ENCODE data around the gene NFIB. TPM values are rescaled to one million over a fixed set of nuclear protein-coding genes. Genes with fewer than 3 reads are reported as not detected.
A peak's percentile ranks its signal among the peaks of the same experiment; 100 is the strongest.

NFIB gene
- total and polyA plus RNA-seq, 2 donors from 2014 or later, result 15.6 to 112 TPM

DNA sequence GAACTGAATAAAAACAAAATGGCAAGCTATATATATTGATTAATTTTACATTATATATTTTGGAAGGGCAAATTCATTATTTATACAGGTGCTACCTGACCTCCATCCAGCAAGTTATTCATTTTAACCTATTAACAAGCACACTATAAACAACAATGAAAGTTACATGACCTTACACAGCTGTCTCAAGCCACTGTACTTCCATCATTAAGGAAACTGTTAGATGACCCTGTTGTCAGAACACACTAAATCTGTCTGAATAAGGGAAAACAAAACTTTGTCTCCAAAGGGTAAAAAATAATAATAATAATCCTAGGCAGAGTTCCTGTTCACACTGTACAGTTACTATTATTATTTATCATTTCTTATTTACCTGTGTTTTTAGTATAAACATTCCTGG, 44.0 kb downstream of the NFIB start:
- H3K4me3 ChIP-seq (ENCODE audit: low read length in 3 of 3), result no peak overlapping the region
- intact Hi-C loops (cut with DNase I), result no loop called here
- no peaks in the 10 kb centered on the region for H3K9me3 ChIP-seq (ENCODE audit: control insufficient read depth in 2 of 3, insufficient read depth in 1 of 3, low read length in 3 of 3)
- H3K27me3 ChIP-seq (ENCODE audit: control insufficient read depth, insufficient read depth, low read length), result no peaks in the 10 kb centered on the region
- TF ChIP-seq, protein P1, sequence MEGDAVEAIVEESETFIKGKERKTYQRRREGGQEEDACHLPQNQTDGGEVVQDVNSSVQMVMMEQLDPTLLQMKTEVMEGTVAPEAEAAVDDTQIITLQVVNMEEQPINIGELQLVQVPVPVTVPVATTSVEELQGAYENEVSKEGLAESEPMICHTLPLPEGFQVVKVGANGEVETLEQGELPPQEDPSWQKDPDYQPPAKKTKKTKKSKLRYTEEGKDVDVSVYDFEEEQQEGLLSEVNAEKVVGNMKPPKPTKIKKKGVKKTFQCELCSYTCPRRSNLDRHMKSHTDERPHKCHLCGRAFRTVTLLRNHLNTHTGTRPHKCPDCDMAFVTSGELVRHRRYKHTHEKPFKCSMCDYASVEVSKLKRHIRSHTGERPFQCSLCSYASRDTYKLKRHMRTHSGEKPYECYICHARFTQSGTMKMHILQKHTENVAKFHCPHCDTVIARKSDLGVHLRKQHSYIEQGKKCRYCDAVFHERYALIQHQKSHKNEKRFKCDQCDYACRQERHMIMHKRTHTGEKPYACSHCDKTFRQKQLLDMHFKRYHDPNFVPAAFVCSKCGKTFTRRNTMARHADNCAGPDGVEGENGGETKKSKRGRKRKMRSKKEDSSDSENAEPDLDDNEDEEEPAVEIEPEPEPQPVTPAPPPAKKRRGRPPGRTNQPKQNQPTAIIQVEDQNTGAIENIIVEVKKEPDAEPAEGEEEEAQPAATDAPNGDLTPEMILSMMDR (IDR thresholded peaks at IDR 0.05; ENCODE audit: borderline replicate concordance, extremely low read depth, insufficient read depth), result no peak
- FAIRE-seq, result no peak
- H3K36me3 ChIP-seq (ENCODE audit: control insufficient read depth in 2 of 3, insufficient read depth in 3 of 3, low read length in 3 of 3), result no peaks in the 10 kb centered on the region
- H3K9ac ChIP-seq (ENCODE audit: low read length in 3 of 3), result no peak overlapping the region
- H3K4me1 ChIP-seq (ENCODE audit: control insufficient read depth in 2 of 3, insufficient read depth in 2 of 3, low read depth in 1 of 3, low read length in 3 of 3), result peaks cover 0 to 21% (median 15%) of the 10 kb centered on the region in 3 donors
- no peak overlapping the region for H3K27ac ChIP-seq (ENCODE audit: low read depth in 2 of 2, low read length in 2 of 2)
- DNase-seq, result peak in 1 of 5 donors; percentile 55

DNA sequence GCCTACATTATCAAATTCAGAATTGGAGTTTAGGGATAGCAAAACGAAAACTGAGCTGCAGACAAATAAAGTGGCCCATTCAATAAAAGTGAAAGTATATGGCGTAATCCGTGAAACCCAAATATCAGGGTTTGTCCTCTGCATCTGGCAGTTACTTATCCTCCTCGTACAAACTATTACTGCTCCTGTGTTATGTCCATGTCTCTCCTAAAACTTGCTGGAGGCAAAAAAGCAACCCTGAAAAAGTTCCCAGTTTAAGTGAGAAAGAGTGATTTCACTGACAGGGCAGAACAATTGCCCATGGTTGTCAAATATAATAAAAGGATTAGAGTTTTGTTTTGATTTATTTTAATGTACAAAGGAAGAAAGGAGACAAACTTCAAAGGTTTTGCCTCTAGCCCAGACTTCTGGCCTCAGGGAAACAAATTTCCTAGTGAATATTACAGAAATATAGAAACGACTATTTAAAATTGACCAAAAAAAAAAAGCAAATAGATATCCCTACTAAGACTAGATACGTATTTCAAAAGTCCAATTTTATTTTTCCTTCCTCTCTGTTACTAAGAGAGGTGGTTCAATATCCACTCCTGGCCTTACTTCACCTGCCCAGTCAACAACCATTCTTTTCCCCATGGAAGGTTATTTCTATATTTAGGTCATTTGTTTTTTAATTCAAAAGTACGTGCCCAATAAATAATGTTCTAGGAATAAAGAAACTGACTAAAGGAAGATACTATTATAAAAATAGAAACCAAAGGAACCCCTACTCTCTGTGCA, 50.0 kb downstream of the NFIB start:
- no peak overlapping the region for H3K27ac ChIP-seq (ENCODE audit: low read depth in 2 of 2, low read length in 2 of 2)
- TF ChIP-seq, protein P1 (IDR thresholded peaks at IDR 0.05; ENCODE audit: borderline replicate concordance, extremely low read depth, insufficient read depth), result no peak
- no peaks in the 10 kb centered on the region for H3K4me1 ChIP-seq (ENCODE audit: control insufficient read depth in 2 of 3, insufficient read depth in 2 of 3, low read depth in 1 of 3, low read length in 3 of 3)
- DNase-seq (no peak), FAIRE-seq (no peak)
- H3K27me3 ChIP-seq (ENCODE audit: control insufficient read depth, insufficient read depth, low read length), result no peaks in the 10 kb centered on the region
- H3K9ac ChIP-seq (ENCODE audit: low read length in 3 of 3), result no peak overlapping the region
- intact Hi-C loops (cut with DNase I), result no loop called here
- H3K9me3 ChIP-seq (ENCODE audit: control insufficient read depth in 2 of 3, insufficient read depth in 1 of 3, low read length in 3 of 3), result no peaks in the 10 kb centered on the region
- H3K4me3 ChIP-seq (ENCODE audit: low read length in 3 of 3), result no peak overlapping the region
- no peaks in the 10 kb centered on the region for H3K36me3 ChIP-seq (ENCODE audit: control insufficient read depth in 2 of 3, insufficient read depth in 3 of 3, low read length in 3 of 3)

DNA sequence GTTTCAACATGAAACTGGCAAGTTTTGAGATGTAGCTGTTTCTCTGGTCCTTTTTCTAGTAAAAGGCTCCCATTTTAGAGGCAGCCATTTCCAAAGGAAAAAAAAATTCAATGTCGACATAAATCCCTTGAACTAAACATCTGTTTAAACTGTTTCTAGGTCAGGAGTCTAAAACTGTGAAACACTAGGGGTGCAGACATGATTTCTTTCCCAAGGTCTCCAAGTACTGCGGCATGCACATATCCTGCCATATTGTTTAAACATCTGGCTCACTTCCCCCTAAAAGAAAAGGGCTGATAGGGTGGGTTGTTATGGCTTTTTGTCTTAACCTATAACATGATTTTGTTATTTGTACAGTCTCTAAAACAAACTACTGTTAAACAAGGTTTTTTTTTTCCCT, 51.1 kb downstream of the NFIB start:
- TF ChIP-seq, protein P1 (IDR thresholded peaks at IDR 0.05; ENCODE audit: borderline replicate concordance, extremely low read depth, insufficient read depth), result no peak
- Histone ChIP-seq H3K36me3 (ENCODE audit: control insufficient read depth in 2 of 3, insufficient read depth in 3 of 3, low read length in 3 of 3) (no peaks in the 10 kb centered on the region), H3K9ac (ENCODE audit: low read length in 3 of 3) (no peak overlapping the region), H3K9me3 (ENCODE audit: control insufficient read depth in 2 of 3, insufficient read depth in 1 of 3, low read length in 3 of 3) (no peaks in the 10 kb centered on the region), H3K27ac (ENCODE audit: low read depth in 2 of 2, low read length in 2 of 2) (no peak overlapping the region), H3K4me3 (ENCODE audit: low read length in 3 of 3) (no peak overlapping the region), H3K27me3 (ENCODE audit: control insufficient read depth, insufficient read depth, low read length) (no peaks in the 10 kb centered on the region), H3K4me1 (ENCODE audit: control insufficient read depth in 2 of 3, insufficient read depth in 2 of 3, low read depth in 1 of 3, low read length in 3 of 3) (peaks cover 0 to 7% (median 0%) of the 10 kb centered on the region in 3 donors)
- DNase-seq, result peak in 2 of 5 donors; percentile 48 to 83
- FAIRE-seq, result no peak
- intact Hi-C loops (cut with DNase I), result no loop called here

Measured in kidney (tissue), 14 donors.